Measurements from ENCODE around the gene SLBP.

SLBP gene

GRCh38 chr4:1748465-1748995 lies 36.4 kb upstream of the SLBP start:
- DNase-seq = peak; percentile 76

GRCh38 chr4:1747603-1747967 lies 35.5 kb upstream of the SLBP start:
- no peak for DNase-seq

- DNase-seq = no peak
Measured at GRCh38 chr4:1746919-1747602, 34.9 kb upstream of the SLBP start.

GRCh38 chr4:1746265-1746691 lies 34.2 kb upstream of the SLBP start:
- DNase-seq = peak; percentile 78

GRCh38 chr4:1745697-1746096 lies 33.6 kb upstream of the SLBP start:
- no peak for DNase-seq

- DNase-seq = no peak
Measured at GRCh38 chr4:1745165-1745564, 33.0 kb upstream of the SLBP start.

- no peak for DNase-seq
Measured at GRCh38 chr4:1744552-1744951, 32.4 kb upstream of the SLBP start.

GRCh38 chr4:1743975-1744374 lies 31.9 kb upstream of the SLBP start:
- no peak for DNase-seq

GRCh38 chr4:1743551-1743950 lies 31.4 kb upstream of the SLBP start:
- no peak for DNase-seq

GRCh38 chr4:1741208-1741607 lies 29.1 kb upstream of the SLBP start:
- no peak for DNase-seq

- no peak for DNase-seq
Measured at GRCh38 chr4:1740021-1740545, 28.0 kb upstream of the SLBP start.

- DNase-seq = no peak
Measured at GRCh38 chr4:1739358-1739757, 27.2 kb upstream of the SLBP start.

GRCh38 chr4:1738410-1738809 lies 26.3 kb upstream of the SLBP start:
- DNase-seq = no peak

GRCh38 chr4:1737666-1738065 lies 25.5 kb upstream of the SLBP start:
- DNase-seq = no peak

GRCh38 chr4:1736812-1737211 lies 24.7 kb upstream of the SLBP start:
- DNase-seq = no peak

- no peak for DNase-seq
Measured at GRCh38 chr4:1735215-1735614, 23.1 kb upstream of the SLBP start.

- DNase-seq = no peak
Measured at GRCh38 chr4:1732911-1733310, 20.8 kb upstream of the SLBP start.

- no peak for DNase-seq
Measured at GRCh38 chr4:1731180-1731579, 19.1 kb upstream of the SLBP start.

- no peak for DNase-seq
Measured at GRCh38 chr4:1730532-1731135, 18.5 kb upstream of the SLBP start.

GRCh38 chr4:1728061-1728980 lies 16.2 kb upstream of the SLBP start:
- DNase-seq = no peak

GRCh38 chr4:1727117-1728031 lies 15.3 kb upstream of the SLBP start:
- no peak for DNase-seq

Data from CD4-positive, alpha-beta T cell treated with Interleukin-10 for 1 hour (primary cell).